Measurements from ENCODE around the gene ZNF689.
"Not testable (repeated sequence)": the region's sequence is repeated elsewhere in the genome, so short reads cannot be mapped to it uniquely, and the experiment has no call there.

The ZNF689 gene

DNA sequence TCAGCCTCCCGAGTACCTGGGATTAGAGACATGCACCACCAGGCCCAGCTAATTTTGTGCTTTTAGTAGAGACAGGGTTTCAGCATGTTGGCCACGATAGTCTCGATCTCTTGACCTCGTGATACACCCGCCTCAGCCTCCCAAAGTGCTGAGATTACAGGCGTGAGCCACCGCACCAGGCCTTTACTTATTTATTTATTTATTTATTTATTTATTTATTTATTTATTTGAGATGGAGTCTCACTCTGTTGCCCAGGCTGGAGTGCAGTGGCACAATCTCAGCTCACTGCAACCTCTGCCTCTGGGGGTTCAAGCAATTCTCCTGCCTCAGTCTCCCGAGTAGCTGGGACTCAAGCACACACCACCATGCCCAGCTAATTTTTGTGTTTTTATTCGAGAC lies 19.3 kb downstream of the ZNF689 start:
- DNase-seq, result not testable (repeated sequence)

- DNase-seq, result not testable (repeated sequence)
These were observed 20.6 kb downstream of the ZNF689 start for GRCh38 chr16:30589582-30589981.

DNA sequence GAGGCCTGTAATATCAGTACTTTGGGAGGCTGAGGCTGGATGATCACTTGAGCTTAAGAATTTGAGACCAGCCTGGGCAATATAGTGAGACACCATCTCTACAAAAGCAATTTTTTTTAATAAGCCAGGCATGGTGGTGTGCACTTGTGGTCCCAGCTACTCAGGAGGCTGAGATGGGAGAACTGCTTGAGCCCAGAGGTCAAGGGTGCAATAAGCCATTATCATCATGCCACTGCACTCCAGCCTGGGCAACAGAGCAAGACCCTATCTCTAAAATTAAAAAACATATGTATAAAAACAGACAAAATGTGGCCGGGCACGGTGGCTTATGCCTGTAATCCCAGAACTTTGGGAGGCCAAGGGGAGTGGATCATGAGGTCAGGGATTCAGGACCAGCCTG lies 21.5 kb downstream of the ZNF689 start:
- DNase-seq, result no peak

GRCh38 chr16:30585400-30586191 lies 24.6 kb downstream of the ZNF689 start, which contains the start of gene ZNF785:
Gene ZNF785, minus strand, starts transcription at chr16:30585697. Its CDS starts 86 bp downstream, at chr16:30585611.
- DNase-seq, result no peak

DNA sequence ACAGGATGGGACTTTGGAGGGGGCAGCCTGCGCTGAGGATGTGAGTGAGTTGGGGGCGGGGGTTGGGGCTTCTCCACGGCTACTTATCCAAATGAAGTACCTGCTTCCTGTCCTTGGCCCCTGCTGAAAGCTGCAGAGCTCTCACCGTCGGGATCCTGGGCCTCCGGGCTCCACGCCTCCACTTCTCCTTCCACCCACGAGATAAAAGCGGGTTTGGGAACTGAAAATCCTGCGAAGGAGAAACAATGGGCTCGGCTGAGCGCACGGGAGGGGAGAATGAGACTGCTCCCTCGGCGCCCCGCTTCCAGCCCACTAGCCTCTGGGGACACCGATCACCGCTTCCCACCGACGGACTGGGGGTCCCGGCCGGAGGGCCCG lies 25.2 kb downstream of the ZNF689 start:
- no peak for DNase-seq

DNA sequence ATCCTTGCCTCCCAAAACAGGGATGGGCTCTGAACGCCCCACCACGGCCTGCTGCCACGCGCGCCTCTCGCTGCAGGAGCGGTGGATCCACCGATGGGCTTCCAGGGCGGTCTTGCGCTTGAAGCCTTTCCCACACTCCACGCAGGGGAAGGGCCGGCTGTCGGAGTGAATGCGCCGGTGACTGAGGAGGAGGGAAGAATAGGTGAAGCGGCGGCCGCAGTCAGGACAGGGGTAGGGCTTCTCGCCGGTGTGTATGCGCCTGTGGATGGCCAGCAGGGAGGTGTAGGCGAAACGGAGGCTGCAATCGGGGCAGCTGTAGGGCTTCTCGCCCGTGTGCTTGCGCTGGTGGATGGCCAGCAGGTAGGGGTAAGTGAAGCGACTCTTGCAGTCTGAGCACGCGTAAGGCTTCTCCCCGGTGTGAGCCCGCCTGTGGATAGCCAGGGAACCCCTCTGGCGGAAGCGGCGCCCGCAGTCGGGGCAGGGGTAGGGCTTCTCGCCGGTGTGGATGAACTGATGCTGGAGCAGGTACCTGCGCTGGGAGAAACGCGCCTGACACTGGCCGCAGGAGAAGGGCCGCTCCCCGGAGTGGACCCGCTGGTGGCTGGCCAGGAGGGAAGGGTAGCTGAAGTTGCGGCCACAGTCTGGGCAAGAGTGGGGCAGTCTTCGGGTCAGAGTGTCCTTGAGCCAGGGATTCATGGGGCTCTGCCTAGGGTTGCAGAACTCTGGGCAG lies 27.4 kb downstream of the ZNF689 start:
- DNase-seq, result no peak

GRCh38 chr16:30581457-30581856 lies 28.7 kb downstream of the ZNF689 start:
- no peak for DNase-seq

DNA sequence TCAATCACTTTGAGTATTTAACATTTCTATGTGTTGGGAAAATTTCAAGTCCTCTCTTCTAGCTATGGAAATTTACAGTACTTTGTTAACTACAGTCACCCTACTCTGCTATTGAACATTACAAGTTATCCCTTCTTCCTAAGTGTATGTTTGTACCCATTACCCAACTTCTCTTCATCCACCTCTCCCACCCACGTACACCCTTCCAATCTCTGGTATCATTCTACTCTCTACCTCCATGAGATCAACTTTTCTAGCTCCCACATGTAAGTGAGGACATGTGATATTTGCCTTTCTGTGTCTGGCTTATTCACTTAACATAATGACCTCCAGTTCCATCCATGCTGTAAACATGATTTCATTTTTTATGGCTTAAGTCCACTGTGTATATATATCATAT lies 35.5 kb downstream of the ZNF689 start:
- DNase-seq, result no peak

- no peak for DNase-seq
These were observed 38.5 kb downstream of the ZNF689 start, which contains the start of gene ZNF688 for GRCh38 chr16:30571445-30572322. Gene ZNF688, minus strand, starts transcription at chr16:30571714. Its CDS starts 85 bp downstream, at chr16:30571629.

GRCh38 chr16:30570636-30571444 lies 39.3 kb downstream of the ZNF689 start:
- no peak for DNase-seq

DNA sequence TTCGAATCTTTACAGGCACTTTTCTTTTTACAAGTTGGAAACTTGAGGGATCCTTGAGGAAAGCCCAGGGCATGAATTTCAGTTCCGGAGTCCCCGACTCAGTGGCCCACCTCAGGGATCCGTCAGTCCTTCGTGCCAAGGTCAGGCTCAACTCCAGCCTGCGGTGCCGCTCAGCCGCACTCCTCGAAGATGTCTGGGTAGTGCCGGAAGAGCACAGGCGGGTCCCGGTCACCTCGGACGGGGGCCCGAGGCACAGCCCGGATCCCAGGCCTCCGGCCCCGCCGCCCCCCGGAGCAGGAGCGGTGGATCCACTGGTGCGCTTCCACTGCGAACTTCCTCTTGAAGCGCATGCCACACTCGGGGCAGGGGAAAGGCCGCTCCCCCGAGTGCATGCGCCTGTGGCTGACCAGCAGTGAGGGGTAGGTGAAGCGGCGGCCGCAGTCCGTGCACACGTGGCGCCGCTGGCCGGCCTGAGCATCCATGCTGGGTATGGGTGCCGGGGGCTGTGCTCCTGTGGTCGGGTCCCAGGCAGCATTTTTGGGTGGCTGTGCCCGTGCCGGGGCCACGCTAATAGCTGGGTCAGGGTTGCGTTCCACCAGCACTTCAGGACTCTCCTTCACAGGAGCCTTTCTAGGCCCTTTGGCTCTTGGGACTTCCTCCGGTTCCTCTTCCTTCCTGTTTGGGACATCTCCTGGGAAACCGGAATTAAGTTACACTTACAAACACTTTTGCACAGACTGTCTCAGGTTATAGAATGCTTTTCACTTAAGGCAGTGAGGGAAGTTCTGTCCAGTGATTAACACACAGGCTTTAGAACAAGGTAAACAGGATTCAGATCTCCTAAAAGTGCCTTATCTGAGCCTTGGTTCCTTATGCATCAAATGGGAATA lies 40.2 kb downstream of the ZNF689 start:
- no peak for DNase-seq

GRCh38 chr16:30569281-30569680 lies 40.9 kb downstream of the ZNF689 start:
- DNase-seq, result no peak

DNA sequence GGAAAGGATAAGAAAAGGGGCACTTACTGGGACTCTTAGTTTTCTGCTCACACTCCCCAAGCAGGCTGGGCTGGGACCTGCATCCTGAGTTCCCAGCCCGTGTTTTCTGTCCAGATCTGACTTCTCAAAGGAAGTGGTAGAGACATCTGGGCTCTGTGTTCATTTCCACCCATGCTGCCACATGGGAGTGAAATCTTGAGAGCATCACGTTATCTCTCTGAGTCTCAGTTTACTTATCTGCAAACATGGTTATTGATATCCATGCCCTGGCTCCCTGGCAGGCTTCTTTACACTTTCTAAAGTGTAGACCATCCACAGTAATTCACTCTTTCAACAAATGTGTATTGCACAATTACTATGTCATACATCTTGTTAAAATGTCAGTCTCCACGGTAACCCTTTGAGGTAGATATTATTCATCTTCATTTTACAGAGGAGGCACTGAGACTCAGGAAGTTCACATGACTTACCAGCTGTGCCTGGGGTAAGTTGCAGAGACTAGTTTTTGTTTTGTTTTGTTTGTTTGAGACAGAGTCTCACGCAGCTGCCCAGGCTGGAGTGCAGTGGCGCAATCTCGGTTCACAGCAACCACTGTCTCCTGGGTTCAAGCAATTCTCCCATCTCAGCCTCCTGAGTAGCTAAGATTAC lies 42.1 kb downstream of the ZNF689 start:
- DNase-seq, result no peak

DNA sequence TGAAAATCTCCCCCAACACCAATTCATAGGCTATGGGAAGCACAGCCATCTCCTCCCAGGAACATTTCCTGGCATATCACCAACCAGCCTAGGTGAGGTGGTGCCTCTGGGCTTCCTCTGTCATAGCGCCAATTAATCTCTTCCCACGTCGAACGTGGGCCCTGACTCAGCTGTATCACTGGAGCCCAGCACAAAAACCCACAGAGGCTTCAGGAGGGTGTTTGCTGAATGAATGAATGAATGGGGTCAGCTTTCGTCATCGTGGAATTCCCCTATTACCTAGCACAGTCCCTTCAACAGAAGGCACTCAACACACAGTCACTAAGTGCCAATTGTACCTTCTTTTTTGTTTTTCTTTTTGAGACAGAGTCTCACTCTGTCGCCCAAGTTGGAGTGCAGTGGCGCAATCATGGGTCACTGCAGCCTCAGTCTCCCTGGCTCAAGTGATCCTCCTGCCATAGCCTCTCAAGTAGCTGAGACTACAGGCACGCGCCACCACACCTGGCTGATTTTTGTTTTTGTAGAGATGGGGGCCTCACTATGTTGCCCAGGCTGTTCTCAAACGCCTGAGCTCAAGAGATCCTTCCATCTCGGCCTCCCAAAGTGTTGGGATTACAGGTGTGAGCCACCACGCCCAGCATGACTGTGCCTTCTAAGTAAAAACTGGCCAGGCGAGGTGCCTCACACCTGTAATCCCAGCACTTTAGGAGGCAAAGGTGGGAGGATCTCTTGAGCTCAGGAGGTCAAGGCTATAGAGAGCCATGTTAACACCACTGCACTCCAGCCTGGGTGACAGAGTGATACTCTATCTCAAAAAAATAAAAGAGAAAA lies 42.8 kb downstream of the ZNF689 start:
- no peak for DNase-seq

DNA sequence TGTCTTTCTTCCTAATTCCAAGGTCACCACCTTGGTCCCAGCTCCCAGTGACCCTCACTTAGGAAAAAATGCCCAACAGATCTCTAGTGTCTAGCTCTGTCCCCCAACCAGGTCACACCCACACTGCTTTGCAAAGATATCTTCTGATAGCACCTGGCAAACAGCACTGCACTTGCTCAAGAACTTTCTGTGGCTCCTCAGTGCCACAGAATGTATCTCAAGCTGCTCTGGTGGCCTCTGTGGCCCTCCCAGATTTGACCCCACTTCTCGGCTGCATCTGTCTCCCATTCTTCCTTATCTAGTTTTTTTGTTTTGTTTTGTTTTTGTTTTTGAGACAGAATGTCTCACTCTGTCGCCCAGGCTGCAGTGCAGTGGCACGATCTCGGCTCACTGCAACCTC lies 43.7 kb downstream of the ZNF689 start:
- no peak for DNase-seq

GRCh38 chr16:30565984-30566383 lies 44.2 kb downstream of the ZNF689 start:
- DNase-seq, result no peak

- no peak for DNase-seq
These were observed 44.7 kb downstream of the ZNF689 start for GRCh38 chr16:30565526-30565925.

- DNase-seq, result no peak
These were observed 48.2 kb downstream of the ZNF689 start for GRCh38 chr16:30562021-30562420.

DNA sequence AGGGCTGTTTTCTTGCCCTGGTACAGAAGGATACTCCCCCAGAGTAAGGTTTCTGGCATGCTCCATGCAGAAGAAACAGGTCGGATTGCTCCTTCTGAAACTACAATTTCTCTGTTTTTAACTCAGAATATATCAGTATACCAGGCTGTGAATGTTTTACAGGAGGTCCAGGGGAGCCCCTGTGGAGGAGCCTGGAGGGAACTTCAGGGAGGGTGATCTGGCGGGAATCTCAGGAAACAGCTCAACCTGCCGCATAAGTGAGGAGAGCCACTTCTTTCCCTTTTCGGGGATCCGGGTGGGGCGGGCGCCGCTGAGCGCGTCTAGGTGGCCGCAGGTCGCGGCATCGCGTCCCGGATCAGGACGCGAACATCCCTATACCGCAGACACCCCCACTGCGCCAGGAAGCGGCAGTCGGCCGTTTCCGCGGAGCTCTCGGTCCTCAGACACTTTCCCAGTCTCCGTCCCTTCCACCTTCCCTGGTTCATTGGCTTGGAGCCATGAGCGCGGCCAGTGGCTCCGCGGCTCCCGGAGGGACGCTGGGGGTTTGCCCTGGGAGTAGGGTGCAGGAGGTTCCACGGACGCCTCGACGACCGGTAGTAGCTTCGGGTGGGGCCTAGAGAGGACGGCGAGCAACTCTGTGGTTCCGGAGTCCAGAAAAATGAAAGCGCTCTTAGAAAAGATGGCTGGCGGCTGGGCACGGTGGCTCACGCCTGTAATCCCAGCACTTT lies 48.9 kb downstream of the ZNF689 start:
- no peak for DNase-seq

Measured in cortex of kidney (tissue), 1 donor.